K562 (cell line): Measurements from ENCODE around the gene MTHFSD. TPM values are rescaled to one million over a fixed set of nuclear protein-coding genes. Genes with fewer than 3 reads are reported as not detected.

Experiments used
- ATAC-seq: fragments of 200-7000 bp; cut with Tn5 transposase; 3 replicates; pipeline ENCODE4 v1.9.1; 2020; ENCODE audit warnings: moderate library complexity
- BruUV-seq: library from RNA; stranded (reverse); fragments of 400-500 nt; replicated peaks from 2 replicates; lab custom pipeline; 2021; lab: Mats Ljungman, UMichigan
- CTCF ChIA-PET: fragments of 300-600 bp; formaldehyde crosslinking; extraction: SDS; loops from one replicate; lab custom pipeline; 2021; ENCODE audit warnings: low intra/inter-chr PET ratio; lab: Yijun Ruan, JAX
- POLR2A ChIA-PET: fragments of 300-600, 350-650 bp; sonication (Branson Sonifier 250); formaldehyde crosslinking; extraction: SDS; loops from one replicate; lab custom pipeline; 2021; ENCODE audit warnings: antibody characterized with exemption, inconsistent platforms; lab: Yijun Ruan, JAX
- DNase-seq, 4 experiments: peaks; one replicate each; pipeline versions ENCODE4 v3.0.0 to v3.0.0-alpha.2; 2011 to 2018; ENCODE audit warnings: low spot score in 3 of 4, mixed read lengths in 3 of 4; ENCODE audit errors: extremely low read depth in 1 of 4
- FAIRE-seq: peaks from 2 replicates; lab custom pipeline; 2011; peaks lifted over from hg19 to GRCh38; lab: Jason Lieb, UNC
- H2AFZ ChIP-seq: 2 replicates; pipeline ENCODE4 v1.6.0; 2011; ENCODE audit warnings: low read depth, low read length, control low read depth, inconsistent platforms
- H3K27ac ChIP-seq: fragments of 200-600 bp; 3 replicates; pipeline ENCODE4 v1.8.0; 2011; ENCODE audit warnings: low read depth, mild to moderate bottlenecking, control low read depth, inconsistent platforms, low read length, moderate library complexity, mixed read lengths; ENCODE audit errors: extremely low read depth
- H3K27me3 ChIP-seq, 2 experiments: fragments of 300-600 bp in 1 of 2; 2 replicates in 1 of 2; 3 replicates in 1 of 2; pipeline versions ENCODE4 v1.6.0 to v1.8.0; 2011; ENCODE audit warnings: inconsistent platforms in 2 of 2, low read length in 2 of 2, mild to moderate bottlenecking in 1 of 2, mixed read lengths in 1 of 2, moderate library complexity in 1 of 2; ENCODE audit not compliant: control insufficient read depth in 2 of 2, insufficient read depth in 2 of 2
- H3K36me3 ChIP-seq: fragments of 300-600 bp; 3 replicates; pipeline ENCODE4 v1.8.0; 2011; ENCODE audit warnings: mild to moderate bottlenecking, low read length, inconsistent platforms; ENCODE audit not compliant: control insufficient read depth, insufficient read depth
- H3K4me1 ChIP-seq, 2 experiments: fragments of 200-600 bp in 1 of 2; replicated peaks in 1 of 2; 2 replicates in 1 of 2; 3 replicates in 1 of 2; pipeline versions ENCODE4 v1.5.1 to v1.8.0; 2011; ENCODE audit warnings: inconsistent platforms in 2 of 2, low read length in 2 of 2, mild to moderate bottlenecking in 1 of 2, mixed read lengths in 1 of 2, moderate library complexity in 1 of 2; ENCODE audit not compliant: control insufficient read depth in 2 of 2, insufficient read depth in 2 of 2
- H3K4me2 ChIP-seq: 2 replicates; pipeline ENCODE4 v1.6.1; 2011; ENCODE audit warnings: low read length, control low read depth, inconsistent platforms, mixed read lengths; ENCODE audit not compliant: insufficient read depth
- H3K4me3 ChIP-seq: fragments of 200-600 bp; sonication (generic), shearing (Covaris generic); 2 replicates; pipeline ENCODE4 v1.5.1; 2016; ENCODE audit warnings: control low read depth, inconsistent platforms
- H3K79me2 ChIP-seq: fragments of 200-600 bp; 3 replicates; pipeline ENCODE4 v1.8.0; 2011; ENCODE audit warnings: low read length, inconsistent platforms; ENCODE audit not compliant: control insufficient read depth, insufficient read depth
- H3K9ac ChIP-seq, 2 experiments: 2 replicates each; pipeline versions ENCODE4 v1.6.0 to v1.6.1; 2011; ENCODE audit warnings: low read depth in 2 of 2, low read length in 2 of 2, control low read depth in 1 of 2, inconsistent platforms in 1 of 2, mild to moderate bottlenecking in 1 of 2, mixed read lengths in 1 of 2; ENCODE audit not compliant: insufficient read depth in 1 of 2
- H3K9me1 ChIP-seq: one replicate; pipeline ENCODE4 v1.6.0; 2011; ENCODE audit warnings: inconsistent platforms, mild to moderate bottlenecking, low read length, moderate library complexity; ENCODE audit not compliant: control insufficient read depth, insufficient read depth
- H3K9me3 ChIP-seq: replicated peaks from 2 replicates; pipeline ENCODE4 v1.5.1; 2011; ENCODE audit warnings: low read depth, low read length, inconsistent platforms; ENCODE audit not compliant: control insufficient read depth, insufficient read depth
- H4K20me1 ChIP-seq: replicated peaks from 2 replicates; pipeline ENCODE4 v1.6.1; 2011; ENCODE audit warnings: low read length, inconsistent platforms, mixed read lengths; ENCODE audit not compliant: control insufficient read depth, insufficient read depth
- FOXP4 ChIP-seq: sonication (generic); formaldehyde crosslinking; IDR thresholded peaks from 2 replicates; pipeline ENCODE4 v1.8.0; 2022; ENCODE audit warnings: mild to moderate bottlenecking, missing genetic modification reagents, borderline replicate concordance
- HDAC2 ChIP-seq: fragments of 450-650 bp; IDR thresholded peaks from 2 replicates; pipeline ENCODE4 v1.6.1; 2016; ENCODE audit warnings: mild to moderate bottlenecking
- XRCC3 ChIP-seq: fragments of 450-650 bp; IDR thresholded peaks from 2 replicates; pipeline ENCODE4 v1.6.1; 2017; ENCODE audit warnings: mild to moderate bottlenecking, moderate library complexity
- ZNF197 ChIP-seq: fragments of 200-800 bp; sonication (Bioruptor generic); IDR thresholded peaks from 2 replicates; pipeline ENCODE4 v1.6.1; 2016; ENCODE audit warnings: low read depth, missing genetic modification characterization, missing compliant biosample characterization
- ZNF717 ChIP-seq: fragments of 250-450 bp; sonication (Bioruptor Pico); IDR thresholded peaks from 2 replicates; pipeline ENCODE4 v1.5.0; 2021
- WGBS: fragments of 100-300 bp; shearing (Covaris generic); methylation state at CpG from one replicate; pipeline ENCODE4 v1.1.6; 2016; ENCODE audit warnings: low coverage, mixed read lengths; ENCODE audit not compliant: insufficient coverage; ENCODE audit errors: missing lambda C conversion rate; 5-methylcytosine and 5-hydroxymethylcytosine counted together
- in situ Hi-C: fragments of 300-500 bp; cut with MboI; formaldehyde crosslinking; loops from 4 replicates; pipeline ENCODE4 v1.15.0; 2018; ENCODE audit warnings: inconsistent platforms, mixed read lengths
- intact Hi-C: fragments of 100-400 bp; cut with micrococcal nuclease; formaldehyde crosslinking; loops from 2 replicates; pipeline ENCODE4 v1.14.2; 2022
- polyA plus RNA-seq, 8 experiments: library from polyadenylated mRNA; depleted of rRNA in 4 of 8; stranded (reverse) in 5 of 8; unstranded in 3 of 8; fragments of >200 nt; fragmentation: Nextera tagmentation in 2 of 8; fragmentation: Illumina TruSeq in 1 of 8; extraction: Ambion mirVana in 2 of 8; extraction: Trizol in 1 of 8; gene quantifications; 2 replicates each; pipeline versions ENCODE4 v1.2.1 to v1.2.3, GENCODE V29; 2011 to 2014; ENCODE audit warnings: inconsistent platforms in 1 of 8, missing spikeins in 1 of 8
- total RNA-seq, 7 experiments: library from RNA; depleted of rRNA in 6 of 7; stranded (reverse); fragments of >200 nt in 6 of 7; fragmentation: Illumina TruSeq in 2 of 7; extraction: Trizol in 2 of 7; gene quantifications; 2 replicates each; pipeline versions ENCODE4 v1.2.1 to v1.2.3, GENCODE V29; 2011 to 2021; ENCODE audit warnings: low replicate concordance in 1 of 7

Gene MTHFSD
- total and polyA plus RNA-seq, 9 of the 15 experiments (the other 6 are each of a cell fraction or from before 2014, with no cell fraction given) = 3.2 to 20.2 (median 12.0) TPM

- WGBS = 85% methylated on average over 9 of the region's 11 CpGs
- Histone ChIP-seq H3K27ac (no peak overlapping the region), H3K27me3 (no peaks in the 10 kb centered on the region), H3K4me2 (no peak overlapping the region), H4K20me1 (no peaks in the 10 kb centered on the region), H3K9me3 (no peaks in the 10 kb centered on the region), H2AFZ (no peak overlapping the region), H3K4me3 (no peak overlapping the region), H3K9ac (peak overlapping the region in 1 of 2 experiments; percentile 21; a peak in 1 of 4 replicates), H3K9me1 (peaks cover 3% of the 10 kb centered on the region), H3K79me2 (no peaks in the 10 kb centered on the region), H3K36me3 (peaks cover 45% of the 10 kb centered on the region; the same call in 2 of the 3 replicates), H3K4me1 (no peaks in the 10 kb centered on the region)
- ATAC-seq (no peak), DNase-seq (no peak), FAIRE-seq (no peak)
- TF ChIP-seq FOXP4 (CRISPR knock-in tag) (no peak), XRCC3 (no peak), HDAC2 (no peak), ZNF197 (no peak), ZNF717 (CRISPR knock-in tag) (no peak)
- intact Hi-C loops = no loop called here
- in situ Hi-C loops = no loop called here
- POLR2A ChIA-PET = interaction anchor here (1.0 kb wide), 1 partner anchor 11 kb away, joined by 3 read pairs; no protein-coding TSS in a partner anchor
- CTCF ChIA-PET = interaction anchor here (0.6 kb wide), 1 partner anchor 21 kb away, joined by 4 read pairs; no protein-coding TSS in a partner anchor
- BruUV-seq = no TSS peak
Measured at GRCh38 chr16:86541560-86541959, 13.5 kb downstream of the MTHFSD start.
